ENCODE measurements around the gene SPATS1. TPM values are rescaled to one million over a fixed set of nuclear protein-coding genes. Genes with fewer than 3 reads are reported as not detected.

SPATS1 gene
- polyA plus RNA-seq, 3 donors, result not detected

GRCh38 chr6:44339301-44339700, 3.1 kb upstream of the SPATS1 start:
- no peak overlapping the region for H3K4me2 ChIP-seq (replicated peaks; ENCODE audit: extremely low read depth, low read length, poor library complexity, severe bottlenecking)
- H3K4me3 ChIP-seq (replicated peaks in 1 of 3; ENCODE audit: low read depth in 2 of 3, low read length in 3 of 3), result no peak overlapping the region
- Mint-ChIP-seq H3K27ac (no peak overlapping the region), H3K27me3 (ENCODE audit: low read depth in 3 of 3) (peaks cover 5 to 13% (median 7%) of the 10 kb centered on the region in 3 donors), H3K4me1 (peaks cover 24% of the 10 kb centered on the region), H3K4me3 (no peak overlapping the region), H3K36me3 (no peaks in the 10 kb centered on the region), H3K9me3 (no peaks in the 10 kb centered on the region)
- no peaks in the 10 kb centered on the region for H4K20me1 ChIP-seq (ENCODE audit: insufficient read depth, low read length)
- peaks cover 17 to 20% of the 10 kb centered on the region in 2 donors for H3K4me1 ChIP-seq (ENCODE audit: control insufficient read depth in 1 of 2, insufficient read depth in 2 of 2, low read length in 2 of 2)
- 96% methylated on average over 5 of the region's 5 CpGs for WGBS (ENCODE audit: insufficient coverage)
- H3K27ac ChIP-seq (ENCODE audit: low read depth in 1 of 2, low read length in 2 of 2), result no peak overlapping the region
- no peak for DNase-seq
- no peaks in the 10 kb centered on the region for H3K79me2 ChIP-seq (ENCODE audit: insufficient read depth, low read length)
- peaks cover 0 to 3% of the 10 kb centered on the region in 2 donors for H3K27me3 ChIP-seq (ENCODE audit: control insufficient read depth in 2 of 2, insufficient read depth in 2 of 2, low read length in 2 of 2)
- TF ChIP-seq, protein P1, sequence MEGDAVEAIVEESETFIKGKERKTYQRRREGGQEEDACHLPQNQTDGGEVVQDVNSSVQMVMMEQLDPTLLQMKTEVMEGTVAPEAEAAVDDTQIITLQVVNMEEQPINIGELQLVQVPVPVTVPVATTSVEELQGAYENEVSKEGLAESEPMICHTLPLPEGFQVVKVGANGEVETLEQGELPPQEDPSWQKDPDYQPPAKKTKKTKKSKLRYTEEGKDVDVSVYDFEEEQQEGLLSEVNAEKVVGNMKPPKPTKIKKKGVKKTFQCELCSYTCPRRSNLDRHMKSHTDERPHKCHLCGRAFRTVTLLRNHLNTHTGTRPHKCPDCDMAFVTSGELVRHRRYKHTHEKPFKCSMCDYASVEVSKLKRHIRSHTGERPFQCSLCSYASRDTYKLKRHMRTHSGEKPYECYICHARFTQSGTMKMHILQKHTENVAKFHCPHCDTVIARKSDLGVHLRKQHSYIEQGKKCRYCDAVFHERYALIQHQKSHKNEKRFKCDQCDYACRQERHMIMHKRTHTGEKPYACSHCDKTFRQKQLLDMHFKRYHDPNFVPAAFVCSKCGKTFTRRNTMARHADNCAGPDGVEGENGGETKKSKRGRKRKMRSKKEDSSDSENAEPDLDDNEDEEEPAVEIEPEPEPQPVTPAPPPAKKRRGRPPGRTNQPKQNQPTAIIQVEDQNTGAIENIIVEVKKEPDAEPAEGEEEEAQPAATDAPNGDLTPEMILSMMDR (IDR thresholded peaks at IDR 0.05), result no peak
- H3K36me3 ChIP-seq (replicated peaks in 1 of 2; ENCODE audit: control insufficient read depth in 1 of 2, insufficient read depth in 2 of 2, low read length in 2 of 2), result no peaks in the 10 kb centered on the region
- H2AFZ ChIP-seq (ENCODE audit: insufficient read depth, low read depth, low read length, poor library complexity, severe bottlenecking), result no peak overlapping the region
- H3K9me3 ChIP-seq (replicated peaks in 1 of 2; ENCODE audit: control insufficient read depth in 1 of 2, insufficient read depth in 1 of 2, low read length in 2 of 2), result no peaks in the 10 kb centered on the region
- intact Hi-C loops (cut with micrococcal nuclease), result loop anchor here (2.0 kb wide), 2 partner anchors 70 to 166 kb away; no protein-coding TSS in a partner anchor
- H3K9ac ChIP-seq (ENCODE audit: insufficient read depth, low read length, poor library complexity, severe bottlenecking), result no peak overlapping the region

DNA sequence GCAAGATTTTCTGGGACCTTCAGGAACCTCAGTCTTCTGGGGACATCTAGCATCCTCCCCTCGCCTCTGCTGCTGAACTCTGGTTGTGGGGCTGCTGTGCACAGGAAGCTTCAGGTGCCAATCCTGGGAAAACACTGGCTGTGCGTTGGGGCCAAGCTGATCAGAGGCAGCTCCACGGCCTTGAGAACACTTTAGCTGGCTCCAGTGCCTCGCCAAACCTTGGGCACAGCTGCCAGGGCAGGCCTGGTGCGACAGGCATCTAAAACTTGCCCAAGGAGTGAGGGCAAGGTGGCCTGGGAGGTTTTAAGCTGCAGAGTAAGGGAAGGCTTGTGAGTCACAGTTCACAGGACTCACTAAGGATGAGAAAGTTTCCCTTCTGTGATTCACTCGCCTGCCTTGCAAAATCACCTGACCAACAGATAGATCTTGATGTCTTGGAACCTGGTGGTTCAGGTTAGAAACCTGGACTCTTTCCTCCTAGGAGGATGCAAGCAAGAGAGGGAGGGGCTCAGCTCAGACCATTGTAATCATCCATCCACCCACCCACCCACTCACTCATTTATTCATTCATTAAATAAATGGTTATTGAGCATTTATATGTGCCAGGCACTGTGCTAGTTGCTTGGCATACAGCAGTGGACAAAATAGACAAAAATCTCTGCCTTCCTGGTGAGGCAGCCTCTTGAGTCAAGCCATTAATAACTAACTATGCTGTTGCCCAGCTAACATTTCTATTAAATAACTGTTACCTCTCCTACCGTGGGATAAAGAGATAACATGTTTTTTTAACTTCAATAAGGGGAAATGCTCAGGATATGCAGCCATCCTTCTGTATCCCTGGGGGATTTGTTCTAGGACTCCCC, 2.5 kb upstream of the SPATS1 start:
- H3K9me3 Mint-ChIP-seq, result no peaks in the 10 kb centered on the region
- no peak overlapping the region for H3K9ac ChIP-seq (ENCODE audit: insufficient read depth, low read length, poor library complexity, severe bottlenecking)
- H4K20me1 ChIP-seq (ENCODE audit: insufficient read depth, low read length), result no peaks in the 10 kb centered on the region
- H3K4me1 ChIP-seq (ENCODE audit: control insufficient read depth in 1 of 2, insufficient read depth in 2 of 2, low read length in 2 of 2), result peaks cover 13 to 16% of the 10 kb centered on the region in 2 donors
- DNase-seq, result peak in 1 of 3 donors; percentile 43
- no peak overlapping the region for H2AFZ ChIP-seq (ENCODE audit: insufficient read depth, low read depth, low read length, poor library complexity, severe bottlenecking)
- H3K4me2 ChIP-seq (replicated peaks; ENCODE audit: extremely low read depth, low read length, poor library complexity, severe bottlenecking), result no peak overlapping the region
- H3K36me3 ChIP-seq (replicated peaks in 1 of 2; ENCODE audit: control insufficient read depth in 1 of 2, insufficient read depth in 2 of 2, low read length in 2 of 2), result no peaks in the 10 kb centered on the region
- TF ChIP-seq, protein P1 (IDR thresholded peaks at IDR 0.05), result no peak
- H3K27me3 ChIP-seq (ENCODE audit: control insufficient read depth in 2 of 2, insufficient read depth in 2 of 2, low read length in 2 of 2), result peaks cover 0 to 7% of the 10 kb centered on the region in 2 donors
- peaks cover 7 to 16% (median 8%) of the 10 kb centered on the region in 3 donors for H3K27me3 Mint-ChIP-seq (ENCODE audit: low read depth in 3 of 3)
- no peaks in the 10 kb centered on the region for H3K79me2 ChIP-seq (ENCODE audit: insufficient read depth, low read length)
- H3K9me3 ChIP-seq (replicated peaks in 1 of 2; ENCODE audit: control insufficient read depth in 1 of 2, insufficient read depth in 1 of 2, low read length in 2 of 2), result no peaks in the 10 kb centered on the region
- no peak overlapping the region for H3K27ac ChIP-seq (ENCODE audit: low read depth in 1 of 2, low read length in 2 of 2)
- no peaks in the 10 kb centered on the region for H3K36me3 Mint-ChIP-seq
- no peak overlapping the region for H3K4me3 Mint-ChIP-seq
- intact Hi-C loops (cut with micrococcal nuclease), result loop anchor here (2.0 kb wide), 2 partner anchors 71 to 167 kb away; no protein-coding TSS in a partner anchor
- WGBS (ENCODE audit: insufficient coverage), result 85% methylated on average over 5 of the region's 7 CpGs
- no peak overlapping the region for H3K4me3 ChIP-seq (replicated peaks in 1 of 3; ENCODE audit: low read depth in 2 of 3, low read length in 3 of 3)
- H3K4me1 Mint-ChIP-seq, result peaks cover 22% of the 10 kb centered on the region
- H3K27ac Mint-ChIP-seq, result no peak overlapping the region

Measured in CD14-positive monocyte (primary cell).